Sciatic nerve (tissue), 2 donors: ENCODE measurements around the gene POSTN. TPM values are rescaled to one million over a fixed set of nuclear protein-coding genes. Genes with fewer than 3 reads are reported as not detected.

Experiments
- ATAC-seq: fragments of 200-7000 bp; cut with Tn5 transposase; one replicate; pipeline ENCODE4 v1.9.1; 2020; ENCODE audit warnings: mild to moderate bottlenecking, moderate library complexity
- DNase-seq: peaks from one replicate; pipeline ENCODE4 v3.0.0-alpha.2; 2020; ENCODE audit warnings: low spot score
- intact Hi-C: fragments of 100-400 bp; cut with DNase I; formaldehyde crosslinking; loops from one replicate; pipeline ENCODE4 v1.14.2; 2022
- total RNA-seq: library from RNA; stranded (reverse); fragmentation: NEBNext Ultra II Directional; extraction: Animal tissue kit (Norgen Biotek cat#: 25700); gene quantifications from one replicate; pipeline ENCODE4 v1.2.1, GENCODE V29; 2021
- donor health status: DM: no; HTN: no; CAD: no.
- donor health status: DM: no; HTN: no; CAD: no.

POSTN gene
- total RNA-seq, 1 donor from 2014 or later: 27.6 TPM

DNA sequence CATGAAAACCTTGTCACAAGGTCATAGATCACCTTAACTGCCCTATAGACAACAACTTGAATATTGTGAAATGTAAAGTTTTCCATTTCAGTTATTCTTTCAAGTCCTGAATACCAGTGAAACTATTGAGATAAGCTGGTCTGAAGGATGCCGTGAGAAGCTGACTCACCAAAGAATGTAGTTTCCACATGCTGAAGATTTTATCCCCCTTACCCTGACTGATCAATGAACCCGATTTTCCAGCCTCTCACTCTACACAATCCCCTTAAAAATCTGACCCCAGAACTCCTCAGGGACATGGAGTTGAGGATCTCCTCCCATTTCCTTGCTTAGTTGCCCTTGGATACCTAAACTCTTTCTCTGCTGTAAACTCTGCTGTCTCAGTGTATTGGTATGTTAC is 67.5 kb downstream of the POSTN start:
- ATAC-seq (no peak), DNase-seq (no peak)
- intact Hi-C loops: no loop called here

GRCh38 chr13:37529751-37530385 is 68.7 kb downstream of the POSTN start:
- intact Hi-C loops: no loop called here
- DNase-seq (no peak), ATAC-seq (no peak)

GRCh38 chr13:37526710-37527473 is 71.7 kb downstream of the POSTN start:
- ATAC-seq: peak; percentile 84
- intact Hi-C loops: no loop called here
- no peak for DNase-seq

- intact Hi-C loops: no loop called here
Measured at GRCh38 chr13:37515226-37515625, 83.3 kb downstream of the POSTN start.

More at GRCh38 chr13:37515226-37515625, 83.3 kb downstream of the POSTN start:
- no peak for DNase-seq
- ATAC-seq: no peak
